ENCODE measurements around the gene IMMP2L. TPM values are rescaled to one million over a fixed set of nuclear protein-coding genes. Genes with fewer than 3 reads are reported as not detected.
"Not testable (repeated sequence)": the region's sequence is repeated elsewhere in the genome, so short reads cannot be mapped to it uniquely, and the experiment has no call there.

Gene IMMP2L
- total and polyA plus RNA-seq, 8 donors: 2.5 to 40.8 (median 20.0) TPM; not detected in 1

DNA sequence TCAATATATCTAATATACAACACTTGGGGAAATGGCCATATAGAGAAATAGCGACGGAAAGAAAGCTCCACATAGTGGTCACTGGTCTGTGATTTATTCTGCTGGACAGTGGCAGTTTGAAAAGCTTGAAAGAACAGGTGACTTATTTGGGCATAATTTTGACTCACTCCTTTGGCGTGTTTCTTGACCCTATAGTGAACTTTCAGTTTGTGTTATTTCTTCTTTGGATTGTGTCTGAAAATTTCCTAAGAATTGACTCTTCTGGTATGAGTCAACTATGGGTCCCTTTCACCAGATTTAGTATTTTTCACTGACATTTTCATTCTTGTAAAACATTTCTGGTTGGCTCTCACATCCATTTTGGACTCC, 25.8 kb upstream of the IMMP2L start:
- Histone ChIP-seq H3K9me3 (no peaks in the 10 kb centered on the region), H3K36me3 (no peaks in the 10 kb centered on the region), H3K27ac (no peak overlapping the region), H3K27me3 (no peaks in the 10 kb centered on the region), H3K4me3 (no peak overlapping the region), H3K4me1 (no peaks in the 10 kb centered on the region)
- TF ChIP-seq EP300 (IDR thresholded peaks at IDR 0.05): no peak
- TF ChIP-seq POLR2A (IDR thresholded peaks at IDR 0.05): no peak
- TF ChIP-seq CTCF (IDR thresholded peaks at IDR 0.05): no peak
- no peak for TF ChIP-seq POLR2AphosphoS5 (IDR thresholded peaks at IDR 0.05)
- 66 to 92% (median 85%) methylated on average over 3 of the region's 3 CpGs for WGBS, 5 donors
- intact Hi-C loops (cut with DNase I; ENCODE audit: low total_unique reads): no loop called here
- no peak for DNase-seq

- H3K27ac ChIP-seq: no peak overlapping the region
- WGBS, 5 donors: 78 to 86% (median 82%) methylated on average over 10 of the region's 10 CpGs
- H3K27me3 ChIP-seq: no peaks in the 10 kb centered on the region
- no peaks in the 10 kb centered on the region for H3K9me3 ChIP-seq
- no peak overlapping the region for H3K4me3 ChIP-seq
- intact Hi-C loops (cut with DNase I; ENCODE audit: low total_unique reads): no loop called here
- TF ChIP-seq POLR2A (IDR thresholded peaks at IDR 0.05) (no peak), POLR2AphosphoS5 (IDR thresholded peaks at IDR 0.05) (no peak), CTCF (IDR thresholded peaks at IDR 0.05) (no peak), EP300 (IDR thresholded peaks at IDR 0.05) (no peak)
- no peaks in the 10 kb centered on the region for H3K36me3 ChIP-seq
- H3K4me1 ChIP-seq: no peaks in the 10 kb centered on the region
- no peak for DNase-seq
These were observed 25.2 kb upstream of the IMMP2L start for GRCh38 chr7:111587410-111588064.

GRCh38 chr7:111586711-111587409, 24.6 kb upstream of the IMMP2L start:
- Histone ChIP-seq H3K4me1 (no peaks in the 10 kb centered on the region), H3K27me3 (no peaks in the 10 kb centered on the region), H3K4me3 (no peak overlapping the region), H3K27ac (no peak overlapping the region), H3K36me3 (no peaks in the 10 kb centered on the region), H3K9me3 (no peaks in the 10 kb centered on the region)
- no peak for DNase-seq
- 64 to 75% (median 73%) methylated on average over 4 of the region's 4 CpGs for WGBS, 5 donors
- TF ChIP-seq POLR2AphosphoS5 (IDR thresholded peaks at IDR 0.05) (no peak), CTCF (IDR thresholded peaks at IDR 0.05) (no peak), POLR2A (IDR thresholded peaks at IDR 0.05) (no peak), EP300 (IDR thresholded peaks at IDR 0.05) (no peak)
- intact Hi-C loops (cut with DNase I; ENCODE audit: low total_unique reads): no loop called here

DNA sequence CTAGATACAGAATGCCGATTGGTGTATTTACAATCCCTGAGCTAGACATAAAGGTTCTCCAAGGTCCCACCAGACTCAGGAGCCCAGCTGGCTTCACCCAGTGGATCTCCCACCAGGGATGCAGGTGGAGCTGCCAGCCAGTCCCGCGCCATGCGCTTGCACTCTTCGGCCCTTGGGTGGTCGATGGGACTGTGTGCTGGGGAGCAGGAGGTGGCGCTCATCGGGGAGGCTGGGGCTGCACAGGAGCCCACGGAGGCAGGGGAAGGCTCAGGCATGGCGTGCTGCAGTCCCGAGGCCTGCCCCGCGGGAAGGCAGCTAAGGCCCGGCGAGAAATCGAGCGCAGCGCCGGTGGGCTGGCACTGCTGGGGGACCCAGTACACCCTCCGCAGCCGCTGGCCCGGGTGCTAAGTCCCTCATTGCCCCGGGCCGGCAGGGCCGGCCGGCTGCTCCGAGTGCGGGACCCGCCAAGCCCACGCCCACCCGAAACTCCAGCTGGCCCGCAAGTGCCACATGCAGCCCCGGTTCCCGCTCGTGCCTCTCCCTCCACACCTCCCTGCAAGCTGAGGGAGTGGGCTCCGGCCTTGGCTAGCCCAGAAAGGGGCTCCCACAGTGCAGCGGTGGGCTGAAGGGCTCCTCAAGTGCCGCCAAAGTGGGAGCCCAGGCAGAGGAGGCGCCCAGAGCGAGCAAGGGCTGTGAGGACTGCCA, 19.6 kb upstream of the IMMP2L start:
- H3K36me3 ChIP-seq; H3K27ac ChIP-seq; H3K4me3 ChIP-seq; H3K4me1 ChIP-seq; H3K27me3 ChIP-seq; intact Hi-C loops (cut with DNase I; ENCODE audit: low total_unique reads); H3K9me3 ChIP-seq; DNase-seq: not testable (repeated sequence)
- 94 to 97% (median 94%) methylated on average over 20 to 36 of the region's 40 CpGs for WGBS, 5 donors

DNA sequence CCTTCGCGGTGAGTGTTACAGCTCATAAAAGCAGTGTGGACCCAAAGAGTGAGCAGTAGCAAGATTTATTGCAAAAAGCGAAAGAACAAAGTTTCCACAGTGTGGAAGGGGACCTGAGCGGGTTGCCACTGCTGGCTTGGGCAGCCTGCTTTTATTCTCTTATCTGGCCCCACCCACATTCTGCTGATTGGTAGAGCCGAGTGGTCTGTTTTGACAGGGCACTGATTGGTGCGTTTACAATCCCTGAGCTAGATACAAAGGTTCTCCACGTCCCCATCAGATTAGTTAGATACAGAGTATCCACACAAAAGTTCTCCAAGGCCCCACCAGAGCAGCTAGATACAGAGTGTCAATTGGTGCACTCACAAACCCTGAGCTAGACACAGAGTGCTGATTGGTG, 18.9 kb upstream of the IMMP2L start:
- 58 to 89% (median 82%) methylated on average over 4 to 7 of the region's 7 CpGs for WGBS, 5 donors
- H3K4me1 ChIP-seq; H3K36me3 ChIP-seq; intact Hi-C loops (cut with DNase I; ENCODE audit: low total_unique reads); H3K27ac ChIP-seq; H3K27me3 ChIP-seq; H3K4me3 ChIP-seq; H3K9me3 ChIP-seq; DNase-seq: not testable (repeated sequence)
